Fibroblast of upper back skin (primary cell): ENCODE results near the gene GDPD4.
A peak's percentile ranks its signal among the peaks of the same experiment; 100 is the strongest.
"Not testable (repeated sequence)": the region's sequence is repeated elsewhere in the genome, so short reads cannot be mapped to it uniquely, and the experiment has no call there.

Source experiments
- DNase-seq: peaks from one replicate; pipeline ENCODE4 v3.0.0-alpha.2; 2013

Gene GDPD4, protein sequence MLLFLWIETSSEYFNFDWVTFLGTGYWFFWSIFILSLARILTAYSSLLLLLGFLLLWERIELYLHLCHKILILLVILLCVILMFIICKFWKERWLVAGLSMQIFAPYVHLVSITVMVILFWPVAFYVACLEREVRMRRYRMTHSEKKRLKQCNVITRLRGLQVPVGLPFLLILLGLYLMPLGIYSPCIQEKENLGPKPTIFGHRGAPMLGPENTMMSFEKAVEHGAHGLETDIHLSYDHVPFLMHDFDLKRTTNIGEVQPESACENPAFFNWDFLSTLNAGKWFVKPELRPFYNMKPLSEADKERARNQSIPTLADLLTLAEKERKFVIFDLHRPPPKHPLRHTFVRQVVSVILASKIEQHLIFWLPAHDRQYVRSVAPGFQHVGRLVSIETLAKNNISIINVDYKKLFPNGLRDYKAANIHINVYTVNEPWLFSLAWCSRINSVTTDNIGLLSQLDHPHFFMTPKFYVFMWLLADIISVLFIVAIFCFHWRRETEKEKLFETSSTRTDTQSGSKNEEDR

DNA sequence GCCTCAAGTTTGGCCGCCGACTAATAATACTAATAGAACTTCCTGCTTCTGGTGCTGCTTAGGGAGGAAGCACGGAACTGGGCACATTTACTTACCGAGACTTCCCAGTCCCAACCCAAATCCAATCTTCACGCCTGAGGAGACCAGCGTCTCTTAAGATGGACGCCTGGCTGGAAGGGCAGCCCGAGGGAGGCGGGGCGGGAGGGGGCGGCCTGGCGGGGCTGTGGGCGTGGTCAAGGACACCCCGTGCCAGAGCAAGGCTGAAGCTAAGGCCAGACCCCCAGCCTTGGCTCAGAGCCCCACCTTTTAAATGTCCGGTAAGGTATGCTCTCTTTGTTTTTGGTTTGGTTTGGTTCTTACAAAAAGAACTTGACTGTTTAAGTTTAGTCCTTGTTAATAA is at the start of gene GDPD4:
Gene GDPD4 (minus strand): TSS at position 177 of the 400 bp plus-strand sequence. CDS start 16,549 bp downstream, outside the sequence.
- no peak for DNase-seq

DNA sequence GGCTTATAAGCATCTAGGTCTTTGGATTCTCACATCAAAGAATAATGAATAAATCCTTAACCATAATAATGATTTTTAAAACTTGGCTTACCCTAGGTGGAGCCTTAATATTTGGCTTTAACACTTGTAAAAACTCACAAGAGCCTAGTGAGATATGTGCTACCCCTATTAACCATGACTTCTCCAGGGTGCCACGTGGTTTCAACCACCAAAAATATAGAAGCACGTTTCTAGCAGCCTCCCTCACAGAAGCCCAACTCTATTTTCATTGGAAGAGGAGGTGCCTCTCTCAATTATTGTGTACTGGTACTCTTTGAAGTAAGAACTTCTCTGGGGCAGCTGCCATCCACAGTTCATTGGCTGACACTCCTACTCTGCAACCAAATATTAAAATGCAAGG is 46.5 kb upstream of the GDPD4 start:
- DNase-seq: no peak

DNA sequence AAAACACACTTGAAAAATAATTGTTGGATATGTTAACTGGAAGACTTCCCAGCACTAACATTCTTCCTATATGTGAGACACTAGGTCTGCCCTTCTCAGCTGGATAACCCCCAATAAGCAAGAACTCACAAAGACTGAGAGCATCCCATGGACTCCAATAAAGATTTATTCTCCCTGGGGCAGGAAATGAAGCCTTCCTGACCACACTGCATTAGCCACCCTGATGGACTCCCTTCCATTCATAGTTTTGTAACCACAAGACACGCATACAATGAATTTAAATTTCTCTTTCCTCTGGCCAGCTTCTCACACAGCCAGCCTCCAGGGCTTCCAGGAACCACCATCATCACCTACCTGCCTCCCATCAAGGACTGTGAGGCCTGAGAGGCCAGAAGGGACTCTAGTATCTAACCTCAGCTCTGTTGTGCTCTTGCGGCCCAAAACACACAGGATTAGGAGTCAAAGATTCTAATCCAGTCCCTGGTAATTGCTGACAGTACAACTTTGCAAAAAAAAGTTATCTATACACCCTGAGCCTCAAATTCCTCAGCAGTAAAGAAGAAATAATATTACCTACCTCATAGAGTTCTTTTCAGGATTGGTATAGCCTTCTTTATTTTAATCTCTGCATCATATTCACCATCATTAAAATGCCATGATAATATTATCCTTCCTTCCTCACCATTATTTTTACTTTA is 45.6 kb upstream of the GDPD4 start:
- DNase-seq: peak; percentile 99

DNA sequence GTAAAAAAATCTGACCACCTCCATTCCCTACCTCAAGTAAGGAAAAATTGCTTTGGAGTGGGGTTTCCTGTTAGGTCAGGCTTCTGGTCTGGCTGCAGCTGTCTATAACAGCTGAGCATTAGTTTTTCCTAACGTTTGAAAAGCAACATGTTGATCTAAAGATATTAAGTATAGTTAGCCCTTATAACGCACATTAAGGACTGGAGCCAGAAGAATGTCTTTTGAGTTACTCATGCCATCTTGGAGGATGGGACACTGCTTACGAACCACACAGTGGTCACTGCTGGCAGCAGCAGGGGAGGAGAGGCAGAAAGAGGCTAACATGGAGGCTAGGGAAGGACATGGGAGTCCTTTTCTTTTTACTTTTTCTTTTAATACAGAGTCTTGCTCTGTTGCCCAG is 44.1 kb upstream of the GDPD4 start:
- DNase-seq: peak; percentile 91

DNA sequence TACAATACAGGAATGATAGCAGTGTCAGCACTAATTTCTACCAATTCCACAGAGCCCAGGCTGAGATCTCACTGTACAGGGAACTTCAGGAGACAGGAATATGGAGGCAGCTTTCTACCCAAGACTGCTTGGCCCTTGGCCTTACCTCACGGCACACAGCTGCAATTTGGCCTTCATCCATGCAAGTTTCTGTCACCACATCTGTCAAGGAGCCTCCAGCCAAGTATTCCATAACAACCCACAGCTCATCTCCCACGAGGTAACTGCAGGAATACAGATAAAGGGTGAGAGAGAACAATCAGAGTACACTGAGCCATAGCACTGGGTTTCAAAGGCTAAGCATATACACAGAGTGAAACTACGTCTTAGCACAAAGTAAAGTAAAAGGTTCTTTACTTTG is 39.0 kb upstream of the GDPD4 start:
- peak; percentile 52 for DNase-seq

DNA sequence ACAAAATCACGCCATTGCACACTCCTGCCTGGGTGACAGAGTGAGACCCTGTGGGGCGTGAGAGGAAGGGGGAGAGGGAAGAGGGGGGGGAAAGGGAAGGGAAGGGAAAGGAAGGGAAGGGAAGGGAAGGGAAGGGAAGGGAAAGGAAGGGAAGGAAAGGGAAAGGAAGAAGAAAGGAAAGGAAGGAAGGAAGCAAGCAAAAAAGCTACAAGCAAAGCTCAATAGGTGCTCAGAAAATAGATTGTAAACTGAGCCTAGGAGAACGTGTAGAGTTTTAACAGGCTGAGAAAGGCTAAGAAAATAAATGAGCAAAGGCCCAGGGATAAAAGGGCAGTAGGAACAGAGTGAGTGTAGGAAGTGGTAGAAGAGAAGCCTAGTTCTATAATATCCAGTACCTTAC is 30.8 kb upstream of the GDPD4 start:
- no peak for DNase-seq

DNA sequence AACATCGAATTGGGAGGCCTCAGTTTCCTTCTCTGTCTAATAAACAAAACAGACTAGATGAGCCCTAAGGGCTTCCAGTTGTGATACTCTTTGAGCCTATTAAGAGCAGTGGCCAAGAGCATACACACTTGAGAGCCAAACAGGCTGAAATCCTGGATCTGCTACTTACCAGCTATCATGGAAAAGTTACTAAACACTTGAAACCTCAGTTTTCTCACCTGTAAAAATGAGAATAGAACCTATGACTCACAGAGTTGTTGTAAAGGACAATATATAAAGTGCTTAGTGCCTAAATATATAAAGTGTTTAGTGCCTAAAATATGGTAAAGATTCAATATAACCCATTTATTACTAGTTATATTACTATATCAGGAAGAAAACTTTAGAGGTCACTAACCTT is 23.7 kb upstream of the GDPD4 start:
- no peak for DNase-seq

DNA sequence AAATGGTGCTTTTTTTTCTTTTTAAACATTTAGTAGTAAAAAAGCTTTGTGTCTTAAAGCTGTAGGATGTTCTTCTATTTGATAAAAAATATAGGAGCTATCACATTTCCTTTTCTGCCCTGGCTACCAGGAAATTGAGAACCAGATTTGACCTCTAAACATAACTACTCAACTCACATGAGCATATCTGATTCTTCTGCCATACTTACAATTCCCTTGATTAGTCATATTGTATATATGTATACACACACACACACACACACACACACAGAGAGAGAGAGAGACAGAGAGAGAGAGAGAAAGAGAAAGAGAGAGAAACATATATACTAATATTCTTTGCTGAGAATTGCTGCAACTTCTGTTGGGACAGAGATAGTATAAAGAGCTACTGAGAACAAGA is 23.0 kb upstream of the GDPD4 start:
- no peak for DNase-seq

DNA sequence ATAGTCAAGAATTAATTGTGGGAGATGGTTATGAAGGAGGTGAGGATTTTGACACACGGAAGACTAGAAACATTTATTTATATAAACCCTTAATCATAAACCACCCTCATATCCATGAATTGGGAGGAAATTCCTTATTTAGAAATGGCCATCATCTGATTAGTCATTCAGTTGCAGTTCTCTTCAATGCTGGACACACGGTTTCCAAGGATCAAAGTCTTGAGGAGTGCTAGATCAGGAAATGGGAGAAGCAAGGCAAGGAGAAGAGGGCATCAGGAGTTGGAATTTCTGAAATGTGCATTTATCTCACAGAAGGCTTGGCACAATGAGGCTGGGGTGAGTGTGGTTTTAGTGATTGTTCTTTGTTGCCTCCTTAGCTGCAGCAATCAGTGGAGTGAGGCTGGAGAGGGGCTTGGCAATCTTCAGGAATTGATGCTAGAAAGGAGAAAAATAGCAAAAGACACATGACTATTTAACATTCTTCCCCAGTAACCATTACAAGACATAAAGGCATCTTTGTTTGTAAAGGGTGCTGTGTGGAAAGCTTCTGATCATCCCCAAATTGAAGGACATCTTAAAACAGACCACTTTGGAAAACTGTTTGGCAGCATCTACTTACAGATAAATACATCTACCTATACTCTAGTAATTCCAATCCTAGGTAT is 21.6 kb upstream of the GDPD4 start:
- peak; percentile 20 for DNase-seq

DNA sequence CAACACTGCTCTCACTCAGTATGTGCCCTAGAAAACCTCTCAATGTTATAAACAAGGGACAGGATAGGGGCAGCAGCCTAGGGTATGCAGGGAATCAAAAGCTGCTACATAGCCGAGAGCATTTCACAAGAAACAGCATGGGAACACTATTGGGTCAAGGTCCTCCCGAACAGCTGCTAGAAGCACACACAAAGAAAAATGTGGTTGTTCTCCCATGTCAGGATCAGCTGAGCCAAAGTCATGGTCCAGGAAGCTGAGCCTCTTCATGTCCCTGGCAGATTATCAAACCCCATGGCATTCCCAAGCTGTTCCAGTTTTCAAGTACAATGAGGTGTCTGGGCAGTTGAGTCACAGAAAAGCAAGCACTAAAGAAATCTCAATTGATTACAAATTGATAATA is 21.0 kb upstream of the GDPD4 start:
- DNase-seq: peak; percentile 66

DNA sequence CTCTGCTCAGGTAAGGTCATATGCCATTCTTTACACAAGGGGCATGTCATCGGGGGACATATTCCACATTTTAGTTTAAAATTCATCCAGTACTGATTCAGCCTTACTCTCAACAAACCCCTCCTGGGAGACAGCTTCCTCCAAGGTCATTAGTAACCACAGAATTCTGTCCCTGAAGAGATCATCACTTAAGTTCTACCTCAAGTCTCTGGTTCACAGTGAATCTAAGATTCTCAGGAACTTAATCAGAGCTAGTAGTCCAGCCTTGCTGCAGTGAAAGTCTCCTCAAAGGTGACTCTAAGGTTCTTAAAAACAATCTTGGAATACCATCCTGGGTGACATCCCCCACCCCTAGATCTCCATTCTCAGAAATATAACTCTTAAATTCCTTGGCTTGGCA is 18.9 kb upstream of the GDPD4 start:
- peak; percentile 39 for DNase-seq

DNA sequence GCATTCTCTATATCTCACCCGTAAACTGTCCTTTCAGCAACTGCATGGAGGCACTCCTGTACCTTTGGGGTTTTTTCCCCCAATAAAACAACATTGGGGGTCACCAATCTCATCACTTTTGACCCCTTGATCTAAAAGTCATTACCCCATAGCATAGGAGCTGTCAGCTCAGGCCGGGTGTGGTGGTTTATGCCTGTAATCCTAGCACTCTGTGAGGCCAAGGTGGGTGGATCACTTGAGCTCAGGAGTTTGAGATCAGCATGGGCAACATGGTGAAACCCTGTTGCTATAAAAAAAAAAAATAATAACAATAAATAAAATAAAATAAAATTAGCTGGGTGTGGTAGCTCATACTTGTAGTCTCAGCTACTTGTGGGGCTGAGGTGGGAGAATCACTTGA is 17.1 kb upstream of the GDPD4 start:
- DNase-seq: no peak

DNA sequence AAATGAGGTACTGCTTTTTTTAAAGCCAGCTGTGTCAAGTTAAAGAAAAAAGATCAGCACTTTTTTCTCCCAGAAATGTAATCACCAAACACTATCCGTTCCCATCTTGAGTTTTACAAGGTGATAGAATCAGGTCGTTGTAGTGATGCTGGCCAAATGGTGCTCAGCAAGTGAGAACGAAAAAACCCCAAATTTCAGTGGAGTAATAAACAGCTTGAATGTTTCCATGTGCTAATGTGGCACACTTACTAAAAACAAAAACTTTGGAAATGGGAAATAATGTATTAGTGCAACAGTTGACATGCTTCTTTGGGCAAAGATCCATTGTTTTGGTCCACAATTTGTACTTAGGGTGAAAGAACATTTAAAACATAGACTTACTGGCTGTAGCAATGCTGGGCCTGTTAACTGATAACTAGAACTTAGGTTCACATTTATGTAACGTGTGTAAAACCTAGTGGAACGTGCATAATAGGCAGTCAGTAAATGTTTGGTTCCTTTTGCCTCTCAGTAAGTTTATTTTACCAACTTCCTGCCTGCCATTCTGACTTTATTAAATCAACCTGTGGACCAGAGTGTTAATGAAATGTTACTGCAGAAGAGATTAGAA is 15.4 kb upstream of the GDPD4 start:
- DNase-seq: no peak

DNA sequence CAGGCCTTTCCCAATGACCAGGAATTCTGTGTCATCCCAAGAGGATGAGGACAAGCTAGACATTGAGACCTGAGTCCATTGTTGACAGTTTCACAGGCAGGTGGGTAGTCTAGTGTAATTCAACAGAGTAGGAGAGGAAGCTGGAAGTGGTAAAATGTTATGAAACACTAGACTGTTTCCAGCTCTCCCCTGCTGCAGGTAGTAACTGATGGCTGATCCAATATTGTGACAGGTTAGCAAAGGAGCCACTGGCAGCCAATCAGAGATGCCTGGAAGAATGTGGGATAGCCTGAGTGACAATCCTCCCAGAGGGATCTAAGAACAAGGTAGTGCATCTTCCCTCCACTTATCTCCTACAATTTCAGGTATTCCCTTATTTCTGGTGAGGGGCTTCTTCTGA is 10.6 kb upstream of the GDPD4 start:
- DNase-seq: no peak

DNA sequence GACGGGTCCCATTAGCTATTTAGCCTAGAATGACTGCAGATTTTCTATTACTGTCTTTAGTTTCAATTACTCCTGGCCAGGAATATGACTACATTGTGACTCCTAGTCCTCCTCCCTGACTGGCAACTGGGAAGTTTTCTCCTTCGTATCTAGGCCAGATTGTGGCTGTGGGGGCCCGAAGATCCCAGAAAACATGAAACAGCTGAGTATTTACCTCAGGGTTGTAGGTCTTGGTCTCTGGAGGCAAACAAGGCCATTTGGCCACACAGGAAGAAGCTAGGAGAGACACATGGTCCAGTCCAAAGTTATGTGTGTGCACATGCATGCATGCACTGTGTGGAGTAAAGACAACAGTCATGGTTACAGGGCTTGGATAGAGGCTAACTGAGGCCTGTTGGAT is 10.2 kb upstream of the GDPD4 start:
- no peak for DNase-seq

DNA sequence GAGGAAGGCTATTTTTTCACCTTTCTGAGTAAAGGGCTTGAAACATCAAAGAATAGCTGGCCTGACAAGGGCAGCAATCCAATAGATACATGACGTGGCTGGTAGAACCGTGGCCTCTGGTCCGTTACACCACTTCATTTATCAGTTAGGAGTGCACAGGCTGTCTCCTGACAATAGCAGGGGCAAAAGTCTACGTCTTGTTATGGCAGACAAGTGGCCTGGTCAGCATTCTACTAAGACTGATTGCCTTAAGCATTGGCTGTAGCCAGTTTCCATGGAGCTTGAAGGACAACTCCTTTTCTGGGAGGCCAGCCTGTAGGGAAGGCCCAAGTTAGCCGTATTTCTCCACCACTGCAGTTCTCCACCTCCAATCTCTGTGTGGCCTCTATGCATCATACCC is 9.2 kb upstream of the GDPD4 start:
- DNase-seq: no peak

DNA sequence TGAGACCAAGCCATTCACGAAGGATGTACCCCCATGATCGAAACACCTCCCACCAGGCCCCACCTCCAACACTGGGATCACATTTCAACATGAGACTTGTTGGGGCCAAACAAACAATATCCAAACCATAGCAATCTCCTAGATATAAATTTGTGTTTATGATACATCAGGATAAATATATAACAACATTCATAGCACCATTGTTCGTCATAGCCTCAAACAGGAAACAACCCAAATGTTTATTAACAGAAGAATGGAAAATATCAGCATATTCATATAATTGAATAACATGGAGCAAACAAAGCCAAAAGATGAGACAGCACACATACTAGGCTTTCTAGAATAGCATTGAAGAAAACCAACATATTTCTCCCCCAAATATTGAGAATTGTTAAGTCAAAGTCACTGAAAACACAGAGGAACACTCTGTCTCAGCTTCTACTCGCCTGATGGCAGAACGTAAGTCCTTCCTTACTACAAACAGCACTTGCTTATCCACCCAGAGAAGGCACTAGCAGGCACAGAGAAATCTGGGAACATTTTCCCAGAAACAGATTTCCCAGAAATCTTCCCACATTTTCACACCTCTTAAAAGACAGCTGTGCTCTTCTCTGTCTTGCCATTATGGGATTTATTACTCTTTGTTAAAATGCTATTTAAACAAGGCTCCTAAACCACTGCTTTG is 8.1 kb upstream of the GDPD4 start:
- no peak for DNase-seq

DNA sequence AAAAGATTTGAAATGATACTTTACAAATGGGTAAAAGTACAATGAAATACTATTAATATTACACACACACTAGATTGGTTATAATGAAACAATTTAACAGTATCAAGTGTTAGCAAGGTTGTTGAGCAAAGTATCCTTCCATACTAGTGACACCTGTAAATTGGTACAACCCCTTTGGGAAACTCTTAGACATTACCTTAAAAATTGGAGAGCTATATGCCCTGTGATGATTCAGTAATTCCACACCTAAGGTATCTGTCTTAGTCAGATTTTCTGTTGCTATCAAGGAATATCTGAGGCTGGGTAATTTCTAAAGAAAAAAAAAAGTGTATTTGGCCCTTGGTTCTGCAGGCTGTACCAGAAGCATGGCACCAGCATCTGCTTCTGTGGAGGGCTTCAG is 7.4 kb upstream of the GDPD4 start:
- no peak for DNase-seq

DNA sequence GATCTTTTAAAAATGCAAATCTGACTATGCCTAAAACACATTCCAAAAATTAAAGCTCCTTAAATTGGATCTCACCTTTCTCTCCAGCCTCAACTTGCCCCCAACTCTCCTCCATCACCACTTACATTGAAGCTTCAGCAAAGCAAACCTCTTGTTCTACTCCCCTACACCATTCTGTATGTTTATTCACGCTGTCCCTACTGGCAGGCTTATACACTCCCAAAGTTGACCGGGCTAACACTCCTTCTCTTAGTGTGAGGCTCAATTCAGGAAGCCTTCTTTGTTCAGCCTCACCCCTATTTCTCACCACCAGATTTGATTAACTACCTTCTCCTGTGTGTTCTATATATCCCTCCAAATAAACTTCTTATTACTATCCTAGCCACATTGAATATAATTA is 1.8 kb upstream of the GDPD4 start:
- DNase-seq: no peak

DNA sequence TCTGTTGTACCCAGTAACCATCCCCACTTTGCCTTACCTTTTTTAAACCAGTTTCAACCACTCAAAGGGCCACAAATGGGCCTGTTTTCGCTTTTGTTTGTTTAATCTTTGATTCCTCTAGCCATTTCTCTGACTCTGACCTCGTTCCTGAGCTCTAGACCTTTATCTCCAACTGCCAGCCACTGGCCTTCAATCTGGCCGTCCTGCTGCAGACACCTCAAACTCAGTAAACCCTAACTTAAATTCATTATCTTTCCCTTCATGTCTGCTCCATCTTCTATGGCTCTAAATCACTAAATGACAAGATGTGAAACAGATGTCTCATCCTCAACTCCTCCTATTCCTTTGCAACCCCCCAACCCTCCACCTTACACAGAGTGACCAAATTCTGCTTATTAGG is 1.3 kb upstream of the GDPD4 start:
- DNase-seq: no peak

DNA sequence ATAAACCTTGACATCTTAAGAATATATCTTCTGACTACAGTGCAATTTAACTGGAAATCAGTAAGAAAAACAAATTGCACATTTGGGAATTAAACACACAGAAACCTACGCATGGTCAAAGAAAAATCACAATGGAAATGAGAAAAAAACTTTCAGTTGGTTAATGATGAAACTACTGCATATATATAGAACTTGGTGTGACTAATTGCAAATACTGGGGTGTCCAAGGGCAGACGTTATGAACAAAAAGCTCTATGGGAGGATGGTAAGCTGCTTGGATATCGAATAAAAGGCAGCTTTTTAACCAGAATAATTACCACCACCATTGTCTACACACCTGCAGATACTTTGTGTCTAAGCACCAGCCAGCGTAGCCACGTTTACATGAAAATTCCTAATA is 791 bp downstream of the GDPD4 start:
- DNase-seq: no peak

DNA sequence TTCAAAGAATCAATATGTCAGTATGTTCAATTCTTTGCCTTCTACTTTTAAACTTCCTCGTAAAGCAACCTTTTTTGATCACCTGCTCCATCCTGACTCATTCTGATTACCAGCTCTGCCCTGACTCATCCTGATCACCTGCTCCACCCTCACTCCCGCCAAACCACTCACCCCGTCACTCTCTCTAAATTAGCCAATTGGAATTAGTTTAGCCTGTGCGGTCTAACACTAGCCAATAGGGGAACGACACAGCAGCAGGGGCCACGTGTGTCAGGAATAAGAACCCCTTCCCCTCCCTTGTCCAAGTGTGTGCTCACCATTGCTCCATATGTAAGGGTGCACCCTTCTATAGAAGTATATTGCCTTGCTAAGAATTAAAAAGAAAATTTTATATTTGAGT is 1.5 kb downstream of the GDPD4 start:
- not testable (repeated sequence) for DNase-seq

DNA sequence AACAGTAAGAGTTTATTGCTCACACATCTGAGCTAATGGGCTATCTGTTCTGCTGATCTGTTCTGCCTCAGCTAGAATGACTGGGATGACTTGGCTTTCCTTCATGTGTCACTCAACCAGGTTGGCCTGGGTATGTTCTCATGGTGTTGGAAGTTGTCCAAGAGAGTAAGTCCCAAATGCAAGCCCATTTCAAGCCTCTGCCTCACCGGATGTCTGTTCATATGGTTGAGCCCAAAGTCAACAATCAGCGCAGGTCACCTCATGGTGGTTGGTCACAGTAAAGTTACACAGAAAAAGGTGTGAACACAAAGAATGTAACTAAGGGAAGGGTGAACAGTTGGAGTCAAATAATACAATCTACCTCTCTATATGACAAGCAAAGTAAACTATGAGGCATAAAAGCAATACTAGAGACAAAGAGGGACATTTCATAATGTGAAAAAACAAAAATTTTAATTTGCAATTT is 1.9 kb downstream of the GDPD4 start:
- DNase-seq: no peak
